HCT116 (cell line): ENCODE data around the gene CTXN1. TPM values are rescaled to one million over a fixed set of nuclear protein-coding genes. Genes with fewer than 3 reads are reported as not detected.

Experiments used
- ATAC-seq: fragments of 200-7000 bp; cut with Tn5 transposase; 2 replicates; pipeline ENCODE4 v1.9.1; 2020; ENCODE audit warnings: mild to moderate bottlenecking, moderate library complexity
- BruUV-seq: library from RNA; stranded (reverse); fragments of 400-500 nt; replicated peaks from 2 replicates; lab custom pipeline; 2021; lab: Mats Ljungman, UMichigan
- CTCF ChIA-PET: fragments of 300-600 bp; sonication (Branson Sonifier 250); formaldehyde crosslinking; loops from one replicate; lab custom pipeline; 2021; ENCODE audit warnings: antibody characterized with exemption; lab: Charles Lee
- POLR2A ChIA-PET: fragments of 300-600, 350-600 bp; sonication (Branson Sonifier 250); formaldehyde crosslinking; loops from one replicate; lab custom pipeline; 2021; ENCODE audit warnings: antibody characterized with exemption; lab: Charles Lee
- RAD21 ChIA-PET, 2 experiments: fragments of 300-600 bp; sonication (Branson Sonifier 250); formaldehyde crosslinking; loops; one replicate each; lab custom pipeline; 2023; ENCODE audit warnings: low total read pairs in 2 of 2; ENCODE audit not compliant: uncharacterized antibody in 2 of 2, unreplicated experiment in 2 of 2, low non-redundant PET in 1 of 2; lab: Charles Lee
- DNase-seq: peaks from one replicate; pipeline ENCODE4 v3.0.0-alpha.2; 2010; ENCODE audit warnings: low read depth, low spot score
- H2AFZ ChIP-seq: fragments of 200-600 bp; shearing (Covaris generic), sonication (generic); 2 replicates; pipeline ENCODE4 v1.6.1; 2017; ENCODE audit warnings: low read depth, mixed run types, mixed read lengths, antibody characterized with exemption, low read length; ENCODE audit not compliant: poor library complexity, severe bottlenecking
- H3K27ac ChIP-seq: 2 replicates; pipeline ENCODE4 v1.5.1; 2012; ENCODE audit warnings: low read depth, low read length
- H3K27me3 ChIP-seq: fragments of 200-600 bp; sonication (generic); 2 replicates; pipeline ENCODE4 v1.6.1; 2016; ENCODE audit warnings: mixed run types, low read length, mixed read lengths; ENCODE audit not compliant: insufficient read depth
- H3K36me3 ChIP-seq, 2 experiments: fragments of 200-500 bp in 1 of 2; fragments of 200-600 bp in 1 of 2; sonication (Bioruptor generic) in 1 of 2; sonication (generic) in 1 of 2; 2 replicates each; pipeline versions ENCODE4 v1.5.1 to v1.6.1; 2014 to 2016; ENCODE audit warnings: low read length in 2 of 2, inconsistent platforms in 1 of 2, mixed read lengths in 1 of 2, mixed run types in 1 of 2; ENCODE audit not compliant: insufficient read depth in 2 of 2, control insufficient read depth in 1 of 2
- H3K4me1 ChIP-seq, 2 experiments: fragments of 200-600 bp in 1 of 2; sonication (generic) in 1 of 2; 2 replicates each; pipeline versions ENCODE4 v1.5.1 to v1.6.1; 2012 to 2017; ENCODE audit warnings: low read length in 2 of 2, inconsistent platforms in 1 of 2, mild to moderate bottlenecking in 1 of 2, mixed read lengths in 1 of 2, mixed run types in 1 of 2, moderate library complexity in 1 of 2; ENCODE audit not compliant: insufficient read depth in 2 of 2, control insufficient read depth in 1 of 2
- H3K4me2 ChIP-seq: fragments of 200-600 bp; sonication (generic); 2 replicates; pipeline ENCODE4 v1.6.1; 2017; ENCODE audit warnings: mixed run types, low read length, mixed read lengths
- H3K4me3 ChIP-seq, 2 experiments: fragments of 200-600 bp in 1 of 2; sonication (generic) in 1 of 2; replicated peaks in 1 of 2; 2 replicates each; pipeline ENCODE4 v1.5.1; 2011 to 2016; ENCODE audit warnings: low read length in 2 of 2, control low read depth in 1 of 2, low read depth in 1 of 2, mild to moderate bottlenecking in 1 of 2, mixed read lengths in 1 of 2, mixed run types in 1 of 2
- H3K79me2 ChIP-seq: fragments of 200-600 bp; sonication (generic); 2 replicates; pipeline ENCODE4 v1.6.1; 2017; ENCODE audit warnings: mild to moderate bottlenecking, mixed run types, low read length, moderate library complexity, mixed read lengths; ENCODE audit not compliant: insufficient read depth
- H3K9ac ChIP-seq: fragments of 200-600 bp; sonication (generic); 2 replicates; pipeline ENCODE4 v1.6.1; 2016; ENCODE audit warnings: low read length, mixed read lengths
- H3K9me2 ChIP-seq: fragments of 200-600 bp; sonication (generic), shearing (Covaris generic); 2 replicates; pipeline ENCODE4 v1.6.1; 2017; ENCODE audit warnings: mixed run types, mild to moderate bottlenecking, moderate library complexity; ENCODE audit not compliant: insufficient read depth
- H3K9me3 ChIP-seq, 2 experiments: fragments of 200-500 bp in 1 of 2; fragments of 200-600 bp in 1 of 2; sonication (Bioruptor generic) in 1 of 2; sonication (generic) in 1 of 2; 2 replicates each; pipeline ENCODE4 v1.6.1; 2014 to 2017; ENCODE audit warnings: low read length in 2 of 2, mixed read lengths in 2 of 2, inconsistent platforms in 1 of 2, low read depth in 1 of 2, mild to moderate bottlenecking in 1 of 2, mixed run types in 1 of 2, moderate library complexity in 1 of 2; ENCODE audit not compliant: control insufficient read depth in 1 of 2, insufficient read depth in 1 of 2
- H4K20me1 ChIP-seq: fragments of 200-600 bp; sonication (generic), shearing (Covaris generic); 2 replicates; pipeline ENCODE4 v1.6.1; 2017; ENCODE audit warnings: mixed run types, mild to moderate bottlenecking, moderate library complexity; ENCODE audit not compliant: insufficient read depth
- CEBPB ChIP-seq: IDR thresholded peaks from 2 replicates; pipeline ENCODE4 v1.6.1; 2012; ENCODE audit warnings: low read depth
- EGR1 ChIP-seq: IDR thresholded peaks from 2 replicates; pipeline ENCODE4 v1.6.1; 2012; ENCODE audit warnings: low read depth
- EZH2 ChIP-seq: fragments of 200-600 bp; sonication (generic); IDR thresholded peaks from 2 replicates; pipeline ENCODE4 v1.6.1; 2017; ENCODE audit warnings: antibody characterized with exemption, mixed run types
- EZH2phosphoT487 ChIP-seq: fragments of 200-600 bp; IDR thresholded peaks from 2 replicates; pipeline ENCODE4 v1.6.1; 2018; ENCODE audit warnings: antibody characterized with exemption, borderline replicate concordance
- FOSL1 ChIP-seq: IDR thresholded peaks from 2 replicates; pipeline ENCODE4 v1.6.1; 2012; ENCODE audit warnings: low read depth
- JUND ChIP-seq: IDR thresholded peaks from 2 replicates; pipeline ENCODE4 v1.6.1; 2012
- POLR2A ChIP-seq: IDR thresholded peaks from 2 replicates; pipeline ENCODE4 v1.7.0; 2011; ENCODE audit warnings: borderline replicate concordance; ENCODE audit not compliant: insufficient read depth, insufficient read length; ENCODE audit errors: extremely low read depth
- POLR2AphosphoS5 ChIP-seq: IDR thresholded peaks from 2 replicates; pipeline ENCODE4 v1.6.1; 2011; ENCODE audit warnings: mild to moderate bottlenecking, low read depth, low read length, moderate library complexity
- RAD21 ChIP-seq: IDR thresholded peaks from 2 replicates; pipeline ENCODE4 v1.6.1; 2012; ENCODE audit warnings: low read depth, mild to moderate bottlenecking
- SIN3A ChIP-seq: IDR thresholded peaks from 2 replicates; pipeline ENCODE4 v1.6.1; 2012; ENCODE audit warnings: low read depth
- SRF ChIP-seq: IDR thresholded peaks from 2 replicates; pipeline ENCODE4 v1.6.1; 2012; ENCODE audit warnings: low read depth
- ZFX ChIP-seq: fragments of 450-650 bp; IDR thresholded peaks from 2 replicates; pipeline ENCODE4 v1.6.1; 2017
- ZNF274 ChIP-seq: fragments of 200-500 bp; sonication (Bioruptor generic); IDR thresholded peaks from 2 replicates; pipeline ENCODE4 v1.6.1; 2014; ENCODE audit warnings: mild to moderate bottlenecking, low read depth, low read length, inconsistent platforms
- intact Hi-C: fragments of 100-400 bp; cut with micrococcal nuclease; formaldehyde crosslinking; loops from 2 replicates; pipeline ENCODE4 v1.10.0; 2022
- total RNA-seq: library from RNA; stranded (reverse); gene quantifications from one replicate; pipeline ENCODE4 v1.2.1, GENCODE V29; 2021; ENCODE audit not compliant: unreplicated experiment
- TF ChIP-seq, protein P1 (sequence below), 3 experiments: fragments of 200-600 bp in 1 of 3; sonication (generic) in 1 of 3; IDR thresholded peaks in 2 of 3; conservative IDR thresholded peaks in 1 of 3; 2 replicates each; pipeline ENCODE4 v1.5.1; 2012 to 2017; ENCODE audit warnings: low read depth in 2 of 3, low read length in 2 of 3, antibody characterized with exemption in 1 of 3, borderline replicate concordance in 1 of 3, control low read depth in 1 of 3, mild to moderate bottlenecking in 1 of 3, mixed read lengths in 1 of 3, mixed run types in 1 of 3, moderate library complexity in 1 of 3; ENCODE audit not compliant: insufficient read depth in 1 of 3
- TF ChIP-seq, protein P2 (sequence below): IDR thresholded peaks from 2 replicates; pipeline ENCODE4 v1.6.1; 2012; ENCODE audit warnings: low read depth
- TF ChIP-seq, protein P3 (sequence below): IDR thresholded peaks from 2 replicates; pipeline ENCODE4 v1.6.1; 2011; ENCODE audit warnings: mild to moderate bottlenecking, low read length, moderate library complexity; ENCODE audit not compliant: insufficient replicate concordance; ENCODE audit errors: extremely low read depth
- TF ChIP-seq, protein P4 (sequence below): IDR thresholded peaks from 2 replicates; pipeline ENCODE4 v1.6.1; 2012

Gene CTXN1
- total RNA-seq, 1 experiment from 2014 or later = 56.0 TPM

DNA sequence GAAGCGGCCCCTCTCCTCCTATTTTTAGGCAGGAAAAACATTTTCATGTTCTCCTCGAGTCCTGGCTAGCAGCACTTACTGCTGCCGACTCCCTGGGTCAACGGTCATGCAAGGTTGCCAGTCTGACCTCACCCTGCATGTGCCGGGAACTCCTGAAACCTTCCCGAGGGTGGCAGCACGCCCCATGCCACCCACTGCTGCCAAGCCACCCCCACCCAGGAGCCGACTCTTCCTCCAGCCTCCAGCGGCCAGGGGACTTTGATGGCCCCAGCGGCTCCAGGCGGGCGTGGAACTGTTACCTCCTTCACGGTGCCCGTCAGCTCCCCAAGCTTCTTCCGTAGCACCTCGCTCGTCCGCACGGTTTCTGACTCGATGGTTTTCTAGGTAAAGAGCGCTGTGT is 8.8 kb upstream of the CTXN1 start:
- TF ChIP-seq JUND (no peak), CEBPB (no peak), FOSL1 (no peak), EZH2 (no peak), EGR1 (no peak), POLR2A (no peak), SRF (no peak), RAD21 (no peak), POLR2AphosphoS5 (no peak), SIN3A (no peak), ZFX (no peak), EZH2phosphoT487 (no peak), ZNF274 (no peak)
- TF ChIP-seq, protein P1, sequence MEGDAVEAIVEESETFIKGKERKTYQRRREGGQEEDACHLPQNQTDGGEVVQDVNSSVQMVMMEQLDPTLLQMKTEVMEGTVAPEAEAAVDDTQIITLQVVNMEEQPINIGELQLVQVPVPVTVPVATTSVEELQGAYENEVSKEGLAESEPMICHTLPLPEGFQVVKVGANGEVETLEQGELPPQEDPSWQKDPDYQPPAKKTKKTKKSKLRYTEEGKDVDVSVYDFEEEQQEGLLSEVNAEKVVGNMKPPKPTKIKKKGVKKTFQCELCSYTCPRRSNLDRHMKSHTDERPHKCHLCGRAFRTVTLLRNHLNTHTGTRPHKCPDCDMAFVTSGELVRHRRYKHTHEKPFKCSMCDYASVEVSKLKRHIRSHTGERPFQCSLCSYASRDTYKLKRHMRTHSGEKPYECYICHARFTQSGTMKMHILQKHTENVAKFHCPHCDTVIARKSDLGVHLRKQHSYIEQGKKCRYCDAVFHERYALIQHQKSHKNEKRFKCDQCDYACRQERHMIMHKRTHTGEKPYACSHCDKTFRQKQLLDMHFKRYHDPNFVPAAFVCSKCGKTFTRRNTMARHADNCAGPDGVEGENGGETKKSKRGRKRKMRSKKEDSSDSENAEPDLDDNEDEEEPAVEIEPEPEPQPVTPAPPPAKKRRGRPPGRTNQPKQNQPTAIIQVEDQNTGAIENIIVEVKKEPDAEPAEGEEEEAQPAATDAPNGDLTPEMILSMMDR (IDR thresholded peaks at IDR 0.05 in 2 of 3, conservative IDR thresholded peaks at IDR 0.05 in 1 of 3; ENCODE audit: borderline replicate concordance in 1 of 3, insufficient read depth in 1 of 3, low read depth in 2 of 3, low read length in 2 of 3) = no peak
- TF ChIP-seq, protein P2, sequence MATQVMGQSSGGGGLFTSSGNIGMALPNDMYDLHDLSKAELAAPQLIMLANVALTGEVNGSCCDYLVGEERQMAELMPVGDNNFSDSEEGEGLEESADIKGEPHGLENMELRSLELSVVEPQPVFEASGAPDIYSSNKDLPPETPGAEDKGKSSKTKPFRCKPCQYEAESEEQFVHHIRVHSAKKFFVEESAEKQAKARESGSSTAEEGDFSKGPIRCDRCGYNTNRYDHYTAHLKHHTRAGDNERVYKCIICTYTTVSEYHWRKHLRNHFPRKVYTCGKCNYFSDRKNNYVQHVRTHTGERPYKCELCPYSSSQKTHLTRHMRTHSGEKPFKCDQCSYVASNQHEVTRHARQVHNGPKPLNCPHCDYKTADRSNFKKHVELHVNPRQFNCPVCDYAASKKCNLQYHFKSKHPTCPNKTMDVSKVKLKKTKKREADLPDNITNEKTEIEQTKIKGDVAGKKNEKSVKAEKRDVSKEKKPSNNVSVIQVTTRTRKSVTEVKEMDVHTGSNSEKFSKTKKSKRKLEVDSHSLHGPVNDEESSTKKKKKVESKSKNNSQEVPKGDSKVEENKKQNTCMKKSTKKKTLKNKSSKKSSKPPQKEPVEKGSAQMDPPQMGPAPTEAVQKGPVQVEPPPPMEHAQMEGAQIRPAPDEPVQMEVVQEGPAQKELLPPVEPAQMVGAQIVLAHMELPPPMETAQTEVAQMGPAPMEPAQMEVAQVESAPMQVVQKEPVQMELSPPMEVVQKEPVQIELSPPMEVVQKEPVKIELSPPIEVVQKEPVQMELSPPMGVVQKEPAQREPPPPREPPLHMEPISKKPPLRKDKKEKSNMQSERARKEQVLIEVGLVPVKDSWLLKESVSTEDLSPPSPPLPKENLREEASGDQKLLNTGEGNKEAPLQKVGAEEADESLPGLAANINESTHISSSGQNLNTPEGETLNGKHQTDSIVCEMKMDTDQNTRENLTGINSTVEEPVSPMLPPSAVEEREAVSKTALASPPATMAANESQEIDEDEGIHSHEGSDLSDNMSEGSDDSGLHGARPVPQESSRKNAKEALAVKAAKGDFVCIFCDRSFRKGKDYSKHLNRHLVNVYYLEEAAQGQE = no peak
- TF ChIP-seq, protein P3, sequence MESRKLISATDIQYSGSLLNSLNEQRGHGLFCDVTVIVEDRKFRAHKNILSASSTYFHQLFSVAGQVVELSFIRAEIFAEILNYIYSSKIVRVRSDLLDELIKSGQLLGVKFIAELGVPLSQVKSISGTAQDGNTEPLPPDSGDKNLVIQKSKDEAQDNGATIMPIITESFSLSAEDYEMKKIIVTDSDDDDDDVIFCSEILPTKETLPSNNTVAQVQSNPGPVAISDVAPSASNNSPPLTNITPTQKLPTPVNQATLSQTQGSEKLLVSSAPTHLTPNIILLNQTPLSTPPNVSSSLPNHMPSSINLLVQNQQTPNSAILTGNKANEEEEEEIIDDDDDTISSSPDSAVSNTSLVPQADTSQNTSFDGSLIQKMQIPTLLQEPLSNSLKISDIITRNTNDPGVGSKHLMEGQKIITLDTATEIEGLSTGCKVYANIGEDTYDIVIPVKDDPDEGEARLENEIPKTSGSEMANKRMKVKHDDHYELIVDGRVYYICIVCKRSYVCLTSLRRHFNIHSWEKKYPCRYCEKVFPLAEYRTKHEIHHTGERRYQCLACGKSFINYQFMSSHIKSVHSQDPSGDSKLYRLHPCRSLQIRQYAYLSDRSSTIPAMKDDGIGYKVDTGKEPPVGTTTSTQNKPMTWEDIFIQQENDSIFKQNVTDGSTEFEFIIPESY = no peak
- TF ChIP-seq, protein P4, sequence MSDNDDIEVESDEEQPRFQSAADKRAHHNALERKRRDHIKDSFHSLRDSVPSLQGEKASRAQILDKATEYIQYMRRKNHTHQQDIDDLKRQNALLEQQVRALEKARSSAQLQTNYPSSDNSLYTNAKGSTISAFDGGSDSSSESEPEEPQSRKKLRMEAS = no peak
- Histone ChIP-seq H2AFZ (no peak overlapping the region), H3K4me1 (peaks cover 5 to 13% of the 10 kb centered on the region in 2 experiments), H3K36me3 (peaks cover 39 to 47% of the 10 kb centered on the region in 2 experiments), H3K27me3 (no peaks in the 10 kb centered on the region), H3K9me2 (no peaks in the 10 kb centered on the region), H3K9me3 (no peaks in the 10 kb centered on the region), H3K79me2 (peaks cover 13% of the 10 kb centered on the region), H3K27ac (no peak overlapping the region), H4K20me1 (no peaks in the 10 kb centered on the region), H3K9ac (no peak overlapping the region), H3K4me2 (no peak overlapping the region), H3K4me3 (no peak overlapping the region)
- CTCF ChIA-PET = no interaction called here
- no peak for DNase-seq
- BruUV-seq = no TSS peak
- ATAC-seq = no peak
- RAD21 ChIA-PET = no interaction called here
- POLR2A ChIA-PET = no interaction called here
- intact Hi-C loops = no loop called here
